B cell (primary cell): Measurements from ENCODE around the gene SNCAIP. TPM values are rescaled to one million over a fixed set of nuclear protein-coding genes. Genes with fewer than 3 reads are reported as not detected.

Source experiments
- ATAC-seq: fragments of 200-7000 bp; cut with Tn5 transposase; one replicate; pipeline ENCODE4 v1.10.0; 2021; ENCODE audit warnings: low read depth, mild to moderate bottlenecking, moderate number of reproducible peaks, moderate library complexity
- CTCF ChIA-PET: fragments of 350-600 bp; sonication (Branson Sonifier 250); formaldehyde crosslinking; loops from one replicate; lab custom pipeline; 2021; ENCODE audit warnings: antibody characterized with exemption, inconsistent platforms; lab: Charles Lee
- POLR2A ChIA-PET: fragments of 350-600 bp; sonication (Branson Sonifier 250); formaldehyde crosslinking; loops from one replicate; lab custom pipeline; 2021; ENCODE audit warnings: antibody characterized with exemption; lab: Charles Lee
- DNase-seq: peaks from one replicate; pipeline ENCODE4 v3.0.0; 2013
- H2AFZ ChIP-seq: 2 replicates; pipeline ENCODE4 v1.6.1; 2012; ENCODE audit warnings: mild to moderate bottlenecking, low read depth, low read length; ENCODE audit not compliant: insufficient read depth, poor library complexity, severe bottlenecking
- H3K27ac ChIP-seq, 2 donors: 1 replicate in 1 of 2; 2 replicates in 1 of 2; pipeline ENCODE4 v1.5.1; 2012 to 2013; ENCODE audit warnings: low read length in 2 of 2, mild to moderate bottlenecking in 2 of 2, moderate library complexity in 1 of 2
- H3K27me3 ChIP-seq, 4 experiments: fragments of 200-600 bp in 1 of 4; sonication (generic) in 1 of 4; replicated peaks in 1 of 4; 1 replicate in 2 of 4; 2 replicates in 2 of 4; pipeline versions ENCODE4 v1.6.1 to v1.7.0; 2013 to 2016; ENCODE audit warnings: low read length in 3 of 4, mild to moderate bottlenecking in 2 of 4, mixed read lengths in 1 of 4, moderate library complexity in 1 of 4; ENCODE audit not compliant: insufficient read depth in 4 of 4, control insufficient read depth in 3 of 4; ENCODE audit errors: control extremely low read depth in 1 of 4
- H3K36me3 ChIP-seq, 2 experiments: replicated peaks in 1 of 2; 1 replicate in 1 of 2; 2 replicates in 1 of 2; pipeline versions ENCODE4 v1.6.1 to v1.7.1; 2013; ENCODE audit warnings: low read length in 1 of 2; ENCODE audit not compliant: insufficient read depth in 2 of 2, control insufficient read depth in 1 of 2; ENCODE audit errors: control extremely low read depth in 1 of 2, extremely low read depth in 1 of 2
- H3K4me1 ChIP-seq, 2 donors: fragments of 200-600 bp in 1 of 2; sonication (generic) in 1 of 2; 1 replicate in 1 of 2; 2 replicates in 1 of 2; pipeline versions ENCODE4 v1.5.1 to v1.6.1; 2013 to 2017; ENCODE audit warnings: low read length in 2 of 2; ENCODE audit not compliant: control insufficient read depth in 2 of 2, insufficient read depth in 2 of 2
- H3K4me2 ChIP-seq: replicated peaks from 2 replicates; pipeline ENCODE3; 2012; ENCODE audit warnings: mild to moderate bottlenecking, low read depth, low read length; ENCODE audit not compliant: poor library complexity, severe bottlenecking
- H3K4me3 ChIP-seq, 5 experiments: fragments of 200-600 bp in 1 of 5; sonication (generic) in 1 of 5; 1 replicate in 3 of 5; 2 replicates in 2 of 5; pipeline versions ENCODE4 v1.5.1 to v1.7.0; 2011 to 2016; ENCODE audit warnings: low read length in 4 of 5, mild to moderate bottlenecking in 4 of 5, low read depth in 2 of 5, control low read depth in 1 of 5, moderate library complexity in 1 of 5; ENCODE audit not compliant: insufficient read depth in 1 of 5; ENCODE audit errors: control extremely low read depth in 1 of 5, extremely low read depth in 1 of 5
- H3K79me2 ChIP-seq: fragments of 200-600 bp; sonication (generic); one replicate; pipeline ENCODE4 v1.6.0; 2016; ENCODE audit warnings: low read length; ENCODE audit not compliant: control insufficient read depth, insufficient read depth
- H3K9ac ChIP-seq: fragments of 200-600 bp; sonication (generic); 2 replicates; pipeline ENCODE4 v1.6.1; 2017; ENCODE audit warnings: mild to moderate bottlenecking, low read length, moderate library complexity
- H3K9me3 ChIP-seq, 3 donors: one replicate each; pipeline versions ENCODE4 v1.6.1 to v1.7.1; 2013; ENCODE audit warnings: low read length in 2 of 3; ENCODE audit not compliant: control insufficient read depth in 2 of 3, insufficient read depth in 1 of 3; ENCODE audit errors: control extremely low read depth in 1 of 3
- H4K20me1 ChIP-seq: 2 replicates; pipeline ENCODE4 v1.6.0; 2012; ENCODE audit warnings: mild to moderate bottlenecking, low read length; ENCODE audit not compliant: insufficient read depth, control insufficient read depth, poor library complexity, severe bottlenecking
- H3K27ac Mint-ChIP-seq: one replicate; pipeline ENCODE4 v1.8.0; 2021; ENCODE audit warnings: mixed read lengths
- H3K27me3 Mint-ChIP-seq: one replicate; pipeline ENCODE4 v1.8.0; 2021; ENCODE audit warnings: mixed read lengths
- H3K4me1 Mint-ChIP-seq: one replicate; pipeline ENCODE4 v1.8.0; 2021; ENCODE audit warnings: mixed read lengths
- H3K4me3 Mint-ChIP-seq: one replicate; pipeline ENCODE4 v1.8.0; 2021; ENCODE audit warnings: mixed read lengths
- H3K9me3 Mint-ChIP-seq: one replicate; pipeline ENCODE4 v1.8.0; 2022; ENCODE audit warnings: mixed read lengths; ENCODE audit not compliant: insufficient read depth
- EZH2 ChIP-seq: IDR thresholded peaks from 2 replicates; pipeline ENCODE4 v1.6.1; 2012; ENCODE audit warnings: borderline replicate concordance, low read depth, mild to moderate bottlenecking, moderate library complexity, low read length; ENCODE audit not compliant: insufficient read depth, poor library complexity, severe bottlenecking
- WGBS: methylation state at CpG from one replicate; pipeline ENCODE4 v1.1.5; 2013; ENCODE audit warnings: missing lambda C conversion rate; ENCODE audit not compliant: insufficient coverage; 5-methylcytosine and 5-hydroxymethylcytosine counted together
- intact Hi-C: fragments of 100-400 bp; cut with micrococcal nuclease; formaldehyde crosslinking; loops from one replicate; pipeline ENCODE4 v1.10.0; 2022
- polyA plus RNA-seq: library from polyadenylated mRNA; depleted of rRNA; stranded (reverse); fragments of >200 nt; gene quantifications from 2 replicates; pipeline ENCODE4 v1.2.3, GENCODE V29; 2012
- total RNA-seq, 2 donors: library from RNA; stranded (reverse); fragments of 120-200 nt in 1 of 2; gene quantifications; 1 replicate in 1 of 2; 2 replicates in 1 of 2; pipeline versions ENCODE4 v1.2.3 to v1.2.4, GENCODE V29; 2013 to 2022
- TF ChIP-seq, protein P1 (sequence below): fragments of 200-600 bp; IDR thresholded peaks from one replicate; pipeline ENCODE4 v1.8.0; 2022; ENCODE audit warnings: antibody characterized with exemption, mild to moderate bottlenecking

SNCAIP gene
- total and polyA plus RNA-seq, 2 donors (not counting 1 experiment from before 2014, with no cell fraction given) = not detected

DNA sequence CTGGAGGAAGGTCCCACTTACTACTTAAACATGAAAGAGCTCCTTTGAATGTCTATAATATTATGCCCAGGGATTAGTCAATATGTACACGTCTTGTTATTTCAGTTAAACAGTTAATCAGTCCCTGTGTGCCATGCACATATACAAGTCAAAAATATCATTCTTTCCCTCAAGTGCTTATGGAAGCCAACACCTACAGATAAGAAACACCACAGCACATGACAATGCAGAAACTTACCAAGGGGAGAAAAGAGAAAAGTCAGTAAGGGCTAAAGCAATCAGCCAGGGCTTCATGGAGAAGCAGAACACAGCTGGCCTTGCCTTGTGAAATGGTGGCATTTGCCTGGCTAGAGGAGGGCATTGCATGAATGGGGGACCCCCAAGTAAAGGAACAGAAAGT lies 88.3 kb downstream of the SNCAIP start:
- no peaks in the 10 kb centered on the region for H3K9me3 ChIP-seq
- H3K9ac ChIP-seq = no peak overlapping the region
- intact Hi-C loops = no loop called here
- no peak overlapping the region for H3K27ac ChIP-seq
- no peak overlapping the region for H3K4me2 ChIP-seq
- no peaks in the 10 kb centered on the region for H3K79me2 ChIP-seq
- no peak overlapping the region for H3K4me3 ChIP-seq
- H3K27me3 ChIP-seq = peaks cover 0 to 4% (median 0%) of the 10 kb centered on the region in 4 experiments
- no peak overlapping the region for H3K27ac Mint-ChIP-seq
- peaks cover 7% of the 10 kb centered on the region for H3K27me3 Mint-ChIP-seq
- H3K4me3 Mint-ChIP-seq = no peak overlapping the region
- ChIA-PET CTCF (no interaction called here), POLR2A (no interaction called here)
- TF ChIP-seq, protein P1, sequence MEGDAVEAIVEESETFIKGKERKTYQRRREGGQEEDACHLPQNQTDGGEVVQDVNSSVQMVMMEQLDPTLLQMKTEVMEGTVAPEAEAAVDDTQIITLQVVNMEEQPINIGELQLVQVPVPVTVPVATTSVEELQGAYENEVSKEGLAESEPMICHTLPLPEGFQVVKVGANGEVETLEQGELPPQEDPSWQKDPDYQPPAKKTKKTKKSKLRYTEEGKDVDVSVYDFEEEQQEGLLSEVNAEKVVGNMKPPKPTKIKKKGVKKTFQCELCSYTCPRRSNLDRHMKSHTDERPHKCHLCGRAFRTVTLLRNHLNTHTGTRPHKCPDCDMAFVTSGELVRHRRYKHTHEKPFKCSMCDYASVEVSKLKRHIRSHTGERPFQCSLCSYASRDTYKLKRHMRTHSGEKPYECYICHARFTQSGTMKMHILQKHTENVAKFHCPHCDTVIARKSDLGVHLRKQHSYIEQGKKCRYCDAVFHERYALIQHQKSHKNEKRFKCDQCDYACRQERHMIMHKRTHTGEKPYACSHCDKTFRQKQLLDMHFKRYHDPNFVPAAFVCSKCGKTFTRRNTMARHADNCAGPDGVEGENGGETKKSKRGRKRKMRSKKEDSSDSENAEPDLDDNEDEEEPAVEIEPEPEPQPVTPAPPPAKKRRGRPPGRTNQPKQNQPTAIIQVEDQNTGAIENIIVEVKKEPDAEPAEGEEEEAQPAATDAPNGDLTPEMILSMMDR = no peak
- no peak for TF ChIP-seq EZH2
- WGBS = no CpG with 5 or more reads among the region's 1 CpG
- no peaks in the 10 kb centered on the region for H3K9me3 Mint-ChIP-seq
- no peaks in the 10 kb centered on the region for H4K20me1 ChIP-seq
- no peak overlapping the region for H2AFZ ChIP-seq
- no peaks in the 10 kb centered on the region for H3K4me1 ChIP-seq
- no peak for DNase-seq
- no peaks in the 10 kb centered on the region for H3K4me1 Mint-ChIP-seq
- no peak for ATAC-seq
- no peaks in the 10 kb centered on the region for H3K36me3 ChIP-seq

DNA sequence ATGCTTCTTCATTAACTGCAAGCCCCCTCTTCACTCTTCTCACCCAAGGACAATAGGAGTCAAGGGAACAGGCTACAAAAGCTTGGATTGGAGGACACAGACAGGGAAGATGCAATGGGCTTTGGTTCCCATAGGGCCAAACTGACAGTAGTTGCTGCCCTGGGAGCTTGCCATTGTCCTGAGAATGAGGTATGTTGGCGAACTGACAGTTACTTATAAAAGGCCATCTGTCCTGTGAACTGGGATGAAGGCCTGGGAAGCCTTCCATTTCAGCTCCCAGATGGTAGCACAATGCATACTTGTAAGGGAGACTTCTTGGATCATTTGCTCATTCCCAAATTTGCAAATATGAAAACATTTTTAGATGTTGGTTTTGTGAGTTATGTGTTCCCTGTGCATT lies 88.9 kb downstream of the SNCAIP start:
- no CpG with 5 or more reads among the region's 1 CpG for WGBS
- no peaks in the 10 kb centered on the region for H3K9me3 ChIP-seq
- no peak overlapping the region for H3K27ac Mint-ChIP-seq
- peaks cover 6% of the 10 kb centered on the region for H3K27me3 Mint-ChIP-seq
- CTCF ChIA-PET = no interaction called here
- no peak overlapping the region for H3K4me2 ChIP-seq
- no peak overlapping the region for H2AFZ ChIP-seq
- H3K27me3 ChIP-seq = peaks cover 0 to 4% (median 0%) of the 10 kb centered on the region in 4 experiments
- POLR2A ChIA-PET = no interaction called here
- no peaks in the 10 kb centered on the region for H3K36me3 ChIP-seq
- no peak overlapping the region for H3K4me3 ChIP-seq
- no peaks in the 10 kb centered on the region for H3K4me1 Mint-ChIP-seq
- H3K79me2 ChIP-seq = no peaks in the 10 kb centered on the region
- DNase-seq (no peak), ATAC-seq (no peak)
- no peak overlapping the region for H3K27ac ChIP-seq
- no peaks in the 10 kb centered on the region for H3K4me1 ChIP-seq
- no peak for TF ChIP-seq EZH2
- TF ChIP-seq, protein P1 = no peak
- H3K9me3 Mint-ChIP-seq = no peaks in the 10 kb centered on the region
- H3K9ac ChIP-seq = no peak overlapping the region
- intact Hi-C loops = no loop called here
- no peak overlapping the region for H3K4me3 Mint-ChIP-seq
- no peaks in the 10 kb centered on the region for H4K20me1 ChIP-seq
